HPDE6-E6E7 (cell line): Measurements from ENCODE around the gene TBX19.
A peak's percentile ranks its signal among the peaks of the same experiment; 100 is the strongest.

Source experiments
- DNase-seq: peaks from one replicate; pipeline ENCODE4 v3.0.0; 2011; ENCODE audit warnings: missing footprints; ENCODE audit errors: extremely low spot score

The TBX19 gene

DNA sequence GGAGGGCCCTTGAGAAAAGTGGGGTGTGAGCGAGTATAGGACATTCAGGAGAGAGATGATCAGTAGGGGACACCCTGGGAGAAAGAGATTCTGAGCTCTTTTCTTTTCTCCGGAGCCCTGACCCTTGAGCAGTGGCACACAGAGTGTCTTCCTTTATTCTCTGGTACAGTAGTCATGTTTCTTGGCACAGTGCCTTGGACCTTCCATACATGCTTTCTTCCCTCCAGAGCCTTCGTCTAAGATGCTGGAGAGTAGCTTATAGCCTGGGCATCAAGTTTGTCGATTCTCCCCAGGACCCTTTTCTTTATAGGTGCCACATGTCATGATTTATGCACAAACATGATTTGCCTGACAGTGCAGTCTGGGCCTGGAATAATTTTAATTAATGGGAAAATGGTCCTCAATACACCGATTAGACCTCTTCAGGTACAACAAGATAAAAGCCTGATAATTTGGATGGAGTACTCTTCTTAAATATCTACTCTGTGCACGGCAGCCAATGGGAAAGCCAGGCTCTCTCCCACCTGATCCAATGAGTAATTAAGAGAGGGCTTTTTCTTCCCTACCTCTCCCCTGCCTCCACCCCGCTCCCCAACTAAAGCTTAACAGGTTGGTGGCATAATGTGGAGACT lies at the start of gene TBX19:
Gene TBX19, plus strand, starts transcription at position 582 of the 632 bp plus-strand sequence. CDS start 214 bp downstream, outside the sequence.
- no peak for DNase-seq

DNA sequence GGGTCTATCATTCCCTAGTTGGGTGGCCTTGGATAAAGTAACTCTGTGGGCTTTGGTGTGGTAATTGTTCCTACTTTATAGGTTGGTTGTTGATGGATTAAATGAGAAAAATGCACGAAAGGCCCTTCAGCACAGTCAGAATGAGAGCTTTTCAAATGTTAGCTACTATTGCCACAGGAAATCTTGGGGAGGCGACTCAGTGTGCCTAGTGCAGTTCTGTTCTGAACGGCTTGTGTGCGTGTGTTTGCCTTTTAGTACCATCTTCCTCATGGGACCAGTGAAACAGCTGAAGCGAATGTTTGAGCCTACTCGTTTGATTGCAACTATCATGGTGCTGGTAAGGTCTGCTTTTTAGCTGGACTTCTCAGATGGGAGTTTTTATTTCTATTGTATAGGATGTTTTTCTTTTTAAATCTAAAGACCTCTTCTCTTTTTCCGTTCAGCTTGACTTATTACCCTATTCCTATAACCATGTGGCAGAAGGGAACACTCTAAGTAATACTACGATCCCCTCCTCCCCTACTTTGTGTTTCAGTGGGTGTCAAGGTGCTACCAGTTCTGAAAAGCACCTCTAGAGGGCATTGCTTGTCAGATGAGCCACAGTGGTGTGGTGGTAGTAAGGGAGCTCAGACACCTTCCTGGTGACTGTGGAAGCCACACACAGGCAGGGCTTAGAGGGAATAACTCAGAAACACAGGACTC lies 45.7 kb upstream of the TBX19 start:
- DNase-seq = peak; percentile 69

DNA sequence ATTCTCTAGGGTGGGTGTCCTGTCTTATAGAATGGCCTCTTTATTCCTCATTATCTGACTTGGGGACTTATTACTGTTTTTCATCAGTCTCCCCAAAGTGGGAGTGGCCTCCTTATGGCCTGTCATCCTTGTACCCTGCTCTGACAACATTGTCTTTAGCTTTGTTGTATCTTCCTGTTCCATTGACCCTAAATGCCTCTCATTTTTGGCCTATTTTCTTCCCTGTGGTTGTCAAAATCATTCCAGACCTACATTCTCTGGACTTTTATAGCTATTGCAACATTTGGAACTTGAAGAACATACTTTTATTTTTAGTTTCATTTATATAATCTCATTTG lies 45.2 kb upstream of the TBX19 start:
- no peak for DNase-seq

DNA sequence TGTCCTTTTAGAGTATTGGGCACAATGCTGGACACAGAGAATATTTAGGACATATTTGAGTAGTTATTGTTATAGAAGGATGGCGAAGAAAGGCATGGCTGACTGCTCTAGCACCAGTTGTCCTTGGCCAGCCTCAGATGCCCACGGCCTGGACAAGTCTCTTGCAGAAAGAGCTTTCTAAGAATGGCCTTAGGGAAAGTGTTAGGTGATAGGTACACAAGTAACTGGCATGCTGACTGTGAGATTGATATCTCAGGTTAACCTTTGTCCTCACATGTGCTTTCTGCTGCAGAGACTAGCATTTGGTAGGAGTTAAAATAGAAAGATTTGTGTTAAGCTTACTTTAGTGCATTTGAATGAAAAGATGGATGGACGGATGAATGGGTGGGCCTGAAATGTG lies 44.7 kb upstream of the TBX19 start:
- no peak for DNase-seq

DNA sequence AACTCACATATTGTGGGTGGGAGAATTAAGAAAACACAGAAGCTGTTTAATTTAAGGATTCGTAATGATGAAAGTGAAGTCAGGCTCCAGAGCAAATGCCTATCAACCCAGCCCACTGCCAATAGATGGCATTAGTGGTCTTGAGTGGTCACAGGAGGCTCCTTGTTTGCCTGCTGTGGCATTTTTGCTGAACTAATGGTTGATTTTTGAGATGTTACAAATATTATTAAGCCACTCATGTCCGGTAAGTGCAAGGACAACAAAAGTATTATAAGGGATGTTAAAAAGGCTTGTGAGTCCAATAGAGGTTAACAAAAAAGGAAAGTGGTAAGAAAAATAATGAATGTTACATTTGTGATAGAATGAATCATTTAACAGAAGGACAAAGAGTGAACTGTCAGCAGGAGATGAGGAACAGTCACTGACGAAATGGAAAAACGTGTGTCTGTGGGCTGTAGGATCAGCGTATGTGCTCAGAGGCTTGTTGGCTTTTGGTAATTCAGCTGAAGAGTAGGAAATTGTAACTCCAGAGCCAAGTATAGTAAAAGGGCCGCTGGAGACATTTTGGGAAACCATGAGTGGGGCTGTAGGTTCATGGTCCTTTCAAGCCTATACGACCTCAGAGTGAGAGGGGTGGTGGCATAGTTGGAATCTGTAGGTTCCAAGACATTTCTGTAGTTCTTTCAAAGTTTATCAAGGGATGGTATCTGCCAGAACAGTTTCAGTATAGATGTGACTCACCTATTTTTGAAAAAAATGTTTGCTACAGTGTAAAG lies 43.7 kb upstream of the TBX19 start:
- no peak for DNase-seq

DNA sequence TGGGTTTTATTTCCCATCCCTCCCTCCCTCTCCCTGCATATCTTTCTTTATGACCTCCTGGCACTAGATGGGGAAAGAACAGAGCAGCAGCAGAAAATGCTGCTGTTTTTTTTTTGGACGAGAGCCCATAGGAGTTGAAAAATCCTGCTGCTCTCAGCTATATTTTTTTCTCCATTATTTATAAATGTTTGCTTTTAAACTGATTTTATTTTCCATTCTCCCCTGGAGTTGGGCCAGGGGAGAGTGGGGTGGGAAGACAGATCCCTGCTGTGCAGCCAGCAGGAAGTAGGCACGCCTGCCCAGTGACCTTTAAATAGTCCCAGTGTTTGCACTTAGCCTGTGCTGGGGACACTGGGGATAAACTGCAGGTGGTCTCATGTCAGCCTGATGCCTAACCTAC lies 37.5 kb upstream of the TBX19 start:
- DNase-seq = no peak

DNA sequence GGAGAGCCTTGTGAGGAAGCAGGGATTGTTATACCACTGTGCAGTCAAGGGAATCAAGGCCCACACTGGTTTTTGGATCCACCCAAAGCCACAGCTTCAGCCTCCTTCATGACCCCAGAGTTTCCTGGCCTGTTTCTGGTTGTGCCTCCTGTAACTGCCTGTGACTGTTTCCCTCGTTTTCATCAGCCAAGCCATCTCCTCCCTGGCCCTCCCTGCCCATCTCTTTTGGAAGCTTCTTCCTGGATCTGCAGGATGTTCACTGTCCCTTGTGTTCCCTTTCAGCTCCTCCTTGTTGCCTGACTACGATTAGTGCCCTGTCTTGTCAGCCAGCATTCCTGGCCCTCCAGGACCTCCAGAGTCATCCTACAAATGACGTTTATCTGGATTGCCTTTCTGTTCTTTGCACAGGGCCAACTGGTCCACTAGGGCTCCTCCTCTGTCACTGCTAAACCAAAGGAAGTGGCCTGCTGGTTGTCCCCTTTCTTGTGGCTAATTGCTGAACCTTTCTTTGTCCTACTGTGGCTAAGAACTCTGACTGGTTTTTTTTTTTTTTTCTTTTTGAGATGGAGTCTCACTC lies 37.0 kb upstream of the TBX19 start:
- DNase-seq = no peak

DNA sequence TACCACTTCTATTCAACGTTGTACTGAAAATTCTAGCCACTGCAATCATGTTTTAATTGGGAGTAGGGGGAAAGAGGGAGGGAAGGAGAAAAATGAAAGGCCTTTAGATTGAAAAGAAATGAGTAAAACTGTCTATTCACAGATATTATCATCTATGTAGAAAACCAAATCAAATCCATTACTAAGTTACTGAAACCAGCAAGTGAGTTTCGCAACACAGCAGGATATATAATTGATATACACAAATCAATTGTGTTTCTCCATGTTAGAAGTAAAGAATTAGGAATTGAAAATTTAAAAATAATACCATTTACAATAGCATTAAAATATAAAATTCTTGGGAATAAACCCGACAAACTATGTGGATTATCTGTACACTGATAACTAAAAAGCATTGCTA lies 35.6 kb upstream of the TBX19 start:
- no peak for DNase-seq

DNA sequence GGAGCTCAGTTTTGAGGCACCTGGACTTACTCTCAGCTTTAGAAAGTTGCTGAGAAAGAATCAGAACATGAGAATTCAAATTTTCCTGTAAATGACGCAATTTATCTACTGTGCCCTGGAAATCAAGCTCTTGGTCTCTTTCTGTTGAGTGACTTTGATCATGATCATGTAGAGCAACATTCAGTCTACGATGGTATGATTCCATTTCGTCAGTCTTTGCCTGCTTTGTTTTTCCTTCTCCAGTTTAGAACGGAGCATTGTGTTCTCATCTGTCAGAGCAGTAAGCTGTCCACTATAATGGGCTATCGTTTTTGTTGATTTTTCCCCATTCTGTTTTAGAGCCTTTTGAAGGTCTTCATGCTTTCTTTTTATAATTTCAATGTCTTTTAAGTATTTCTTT lies 34.2 kb upstream of the TBX19 start:
- no peak for DNase-seq

DNA sequence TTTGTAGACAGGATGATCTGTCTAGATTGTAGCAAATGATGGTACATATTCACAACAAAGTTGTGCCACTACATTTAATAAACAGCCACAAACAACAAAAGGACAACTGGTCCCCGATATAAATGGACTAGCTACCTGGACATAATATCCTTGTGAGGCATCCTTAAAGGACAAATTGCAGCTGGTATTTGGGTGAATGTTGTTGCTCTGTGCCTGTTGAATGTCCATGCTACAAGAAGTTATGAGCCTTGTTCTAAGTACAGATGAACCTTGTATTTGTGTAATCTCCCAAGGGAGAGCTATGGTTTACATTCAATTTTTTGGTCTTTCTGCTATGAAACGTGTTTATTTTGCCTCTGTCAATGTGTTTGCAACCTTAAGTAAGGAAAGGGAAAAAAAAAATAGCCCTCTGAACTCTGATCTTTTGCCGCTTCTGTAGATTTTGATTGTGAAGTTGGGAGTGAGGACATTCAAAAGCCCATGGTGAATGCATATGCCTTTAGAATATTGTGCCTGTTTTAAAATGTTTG lies 28.4 kb upstream of the TBX19 start:
- DNase-seq = no peak

DNA sequence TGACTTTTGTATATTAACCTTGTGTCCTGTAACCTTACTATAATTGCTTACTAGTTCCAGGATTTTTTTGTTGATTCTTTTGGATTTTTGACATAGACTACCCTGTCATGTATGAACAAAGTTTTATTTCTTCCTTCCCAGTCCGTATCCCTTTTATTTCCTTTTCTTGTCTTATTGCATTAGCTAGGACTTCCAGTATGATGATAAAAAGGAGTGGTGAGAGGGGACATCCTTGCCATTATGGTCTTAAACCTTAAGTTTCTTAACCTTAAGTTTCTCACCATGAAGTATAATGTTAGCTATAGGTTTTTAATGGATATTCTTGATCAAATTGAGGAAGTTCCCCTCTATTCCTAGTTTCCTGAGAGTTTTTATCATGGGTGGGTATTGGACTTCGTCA lies 24.5 kb upstream of the TBX19 start:
- no peak for DNase-seq

DNA sequence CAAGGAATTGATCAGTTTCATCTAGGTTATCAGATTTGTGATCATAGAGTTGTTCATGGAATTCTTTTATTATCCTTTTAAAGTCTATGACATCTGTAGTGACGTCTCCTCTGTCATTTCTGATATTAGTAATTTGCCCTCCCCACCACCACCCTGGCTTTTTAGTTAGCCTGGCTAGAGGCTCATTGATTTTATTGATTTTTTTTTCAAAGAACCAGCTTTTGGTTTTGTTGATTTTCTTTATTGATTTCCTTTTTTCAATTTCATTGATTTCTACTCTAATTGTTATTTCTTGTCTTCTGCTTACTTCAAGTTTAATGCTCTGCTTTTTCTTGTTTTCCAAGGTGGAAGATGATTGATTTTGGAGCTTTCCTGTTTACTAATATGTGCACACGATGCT lies 23.3 kb upstream of the TBX19 start:
- no peak for DNase-seq

DNA sequence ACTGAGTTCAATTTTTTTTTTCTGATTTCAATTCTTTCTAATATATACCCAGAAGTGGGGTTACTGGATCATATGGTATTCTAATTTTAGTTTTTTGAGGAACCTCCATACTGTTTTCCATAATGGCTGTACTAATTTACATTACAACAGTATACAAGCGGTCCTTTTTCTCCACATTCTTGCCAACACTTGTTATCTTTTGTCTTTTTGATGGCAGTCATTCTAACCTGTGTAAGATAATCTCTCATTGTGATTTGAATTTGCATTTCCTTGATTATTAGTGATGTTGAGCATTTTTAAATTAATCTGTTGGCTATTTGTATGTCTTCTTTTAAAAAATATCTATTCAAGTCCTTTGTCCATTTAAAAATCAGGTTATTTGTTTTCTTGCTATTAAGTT lies 21.1 kb upstream of the TBX19 start:
- no peak for DNase-seq

DNA sequence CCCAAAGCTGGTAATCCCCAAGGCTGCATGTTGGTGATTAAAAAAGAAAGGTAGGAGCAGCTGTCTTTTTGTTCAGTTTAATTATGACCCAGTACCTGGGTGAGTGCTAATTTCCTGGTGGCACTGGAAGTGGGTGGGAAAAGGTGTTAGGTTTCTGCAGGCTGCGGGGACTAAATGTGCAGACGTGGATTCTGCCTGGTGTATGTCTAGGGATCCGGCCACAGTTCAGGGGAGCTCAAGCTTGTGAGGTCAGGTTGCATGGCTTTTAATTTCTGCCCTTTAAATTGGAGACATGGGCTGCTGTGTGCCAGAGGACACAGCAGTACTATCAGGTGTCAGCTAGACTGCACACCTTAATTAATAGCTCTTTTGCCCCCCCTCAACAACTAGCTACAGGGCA lies 20.3 kb upstream of the TBX19 start:
- DNase-seq = no peak

DNA sequence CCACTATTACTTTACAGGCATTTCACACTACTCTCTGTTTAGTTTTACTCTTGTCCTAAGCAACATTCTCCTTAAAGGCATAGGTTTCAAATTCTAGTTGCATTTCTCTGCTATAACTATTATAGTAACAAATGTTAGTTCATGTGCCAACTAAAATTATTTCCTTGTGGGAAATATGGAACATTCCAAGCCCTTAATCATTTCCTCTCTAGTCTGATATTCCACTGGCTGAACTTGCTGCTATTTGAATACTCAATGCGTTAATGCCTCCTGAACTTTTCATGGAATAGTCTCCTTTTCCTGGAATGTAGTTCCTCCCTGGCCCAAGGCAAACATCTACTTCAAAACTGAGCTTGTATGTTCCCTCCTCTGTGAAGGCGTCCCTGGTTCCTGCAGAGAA lies 19.3 kb upstream of the TBX19 start:
- no peak for DNase-seq

DNA sequence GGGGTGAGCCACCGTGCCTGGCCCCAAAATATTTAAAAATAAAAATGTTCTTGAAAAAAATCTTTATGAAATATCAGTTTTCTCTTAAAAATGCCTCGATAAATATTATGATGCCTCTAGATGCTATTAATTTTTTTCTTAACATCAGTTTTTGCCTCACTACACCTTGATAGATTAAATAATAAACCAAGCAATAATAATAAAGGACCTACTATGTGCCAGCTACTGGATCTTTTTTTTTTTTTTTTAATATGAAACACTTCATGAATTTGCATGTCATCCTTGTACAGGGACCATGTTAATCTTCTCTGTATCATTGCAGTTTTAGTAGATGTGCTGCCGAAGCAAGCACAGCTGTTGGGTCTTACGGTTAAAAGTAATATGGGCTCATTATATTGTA lies 17.5 kb upstream of the TBX19 start:
- DNase-seq = no peak

DNA sequence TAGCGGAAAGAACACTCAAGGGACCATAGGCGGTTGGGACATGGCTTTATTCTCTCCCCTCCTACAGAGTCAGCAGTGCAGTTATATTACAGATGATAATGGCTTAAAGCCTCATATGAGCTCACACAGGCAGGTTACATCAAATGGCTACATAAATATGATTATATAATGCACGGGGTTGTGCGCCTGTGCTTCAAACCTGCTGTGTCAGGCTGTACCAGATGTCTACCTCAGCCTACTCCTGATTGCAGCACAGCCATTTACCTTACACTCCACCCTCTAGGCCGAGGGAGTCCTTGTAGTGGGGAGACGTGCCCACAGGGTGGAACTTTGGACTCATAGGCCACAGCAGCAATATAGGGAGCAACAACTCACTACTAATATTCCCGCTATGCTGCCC lies 16.4 kb upstream of the TBX19 start:
- no peak for DNase-seq

DNA sequence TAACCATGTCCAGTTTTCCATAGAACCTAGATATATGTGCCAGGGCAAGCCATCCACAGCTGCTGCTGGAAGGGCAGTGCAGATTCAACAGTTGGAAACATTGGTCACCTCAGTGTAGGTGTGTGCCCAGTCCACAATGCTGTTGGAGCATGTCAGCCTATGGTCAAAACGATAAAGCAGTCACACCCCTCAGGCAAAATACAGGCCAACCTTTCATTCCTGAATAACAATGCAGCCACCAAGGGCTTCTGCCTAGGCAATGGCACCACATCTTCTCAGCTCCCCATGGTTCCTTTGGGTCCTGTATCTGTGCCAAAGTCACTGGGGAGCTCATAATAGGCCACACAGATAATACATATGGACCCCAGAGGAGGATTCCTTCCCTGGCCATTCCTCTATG lies 15.1 kb upstream of the TBX19 start:
- no peak for DNase-seq

DNA sequence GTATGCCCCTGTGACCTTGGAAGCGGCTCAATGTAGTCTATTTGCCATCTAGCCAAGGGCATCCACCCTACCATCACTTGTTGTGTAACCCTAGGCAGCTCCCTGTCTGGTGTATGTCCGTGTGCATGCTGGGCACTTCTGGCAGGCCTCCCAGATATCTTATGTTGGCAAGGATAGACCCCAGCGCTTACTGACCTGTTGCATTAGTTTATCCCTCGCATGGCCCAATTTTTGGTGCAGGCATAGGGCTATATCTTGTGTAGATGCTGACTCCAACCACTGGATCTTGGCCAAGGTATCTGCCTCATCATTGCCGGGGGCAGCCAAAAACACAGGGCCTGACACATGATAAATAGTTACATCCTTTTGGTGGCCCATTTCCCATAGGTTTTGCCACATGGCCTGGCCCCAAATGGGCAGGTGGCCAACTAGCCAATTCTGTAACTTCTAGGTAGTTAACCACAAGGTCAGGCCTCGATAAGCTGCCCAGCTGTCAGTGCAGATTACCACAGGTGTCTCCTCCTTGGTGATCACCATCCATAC lies 14.0 kb upstream of the TBX19 start:
- DNase-seq = no peak

DNA sequence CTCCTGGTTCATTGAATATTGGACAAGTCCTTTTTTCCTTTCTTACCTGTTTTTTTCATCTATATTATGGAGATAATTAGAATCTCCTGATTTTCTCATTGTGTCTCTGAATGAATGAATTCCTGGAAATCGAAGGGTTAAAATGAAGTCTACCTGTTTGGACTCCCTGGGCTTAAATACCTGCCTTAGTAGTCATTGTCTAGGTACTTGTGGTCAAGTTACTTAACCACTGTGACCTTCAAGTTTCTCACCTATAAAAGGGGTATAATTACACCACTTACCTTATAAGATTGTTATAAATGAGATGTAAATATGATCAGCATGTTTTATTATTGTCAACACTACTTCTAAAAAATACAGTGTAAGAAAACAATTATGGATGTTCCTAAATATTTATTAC lies 9.0 kb upstream of the TBX19 start:
- no peak for DNase-seq

DNA sequence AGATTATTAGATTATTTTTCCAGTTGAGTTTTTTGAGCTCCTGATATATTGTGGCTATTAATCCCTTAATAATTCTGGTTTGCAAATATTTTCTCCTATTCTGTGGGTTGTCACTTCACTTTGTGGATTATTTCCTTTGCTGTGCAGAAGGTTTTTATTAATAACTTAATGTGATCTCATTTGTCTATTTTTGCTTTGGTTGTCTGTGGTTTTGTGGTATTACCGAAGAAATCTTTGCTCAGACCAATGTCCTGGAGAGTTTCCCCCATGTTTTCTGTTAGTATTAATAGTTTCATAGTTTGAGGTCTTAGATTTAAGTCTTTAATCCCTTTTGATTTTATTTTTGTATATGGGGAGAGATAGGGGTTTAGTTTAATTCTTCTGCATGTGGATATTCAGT lies 7.1 kb upstream of the TBX19 start:
- DNase-seq = no peak

DNA sequence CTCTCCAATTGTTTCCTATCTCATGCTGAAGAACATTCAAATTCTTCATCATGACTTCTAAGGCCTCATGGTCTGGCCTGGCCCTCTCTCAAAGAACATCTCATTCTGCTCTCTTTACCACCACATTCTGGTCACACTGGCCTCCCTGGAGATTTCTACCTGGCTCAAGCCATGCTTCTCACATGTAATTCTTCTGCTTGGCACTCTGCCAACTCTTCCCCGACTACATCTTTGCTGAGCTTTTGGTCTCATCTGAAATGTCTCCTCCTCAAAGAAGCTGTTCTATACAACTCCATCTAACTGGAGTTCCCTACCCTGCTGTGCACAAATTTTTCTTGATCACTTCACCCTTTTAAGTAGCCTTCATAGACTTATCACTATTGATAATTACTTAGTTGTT lies 1.4 kb upstream of the TBX19 start:
- DNase-seq = no peak
